GM12878 (cell line): ENCODE measurements around the gene KISS1. TPM values are rescaled to one million over a fixed set of nuclear protein-coding genes. Genes with fewer than 3 reads are reported as not detected.

Experiments used
- ATAC-seq: fragments of 200-7000 bp; cut with Tn5 transposase; 3 replicates; pipeline ENCODE4 v1.9.1; 2020; ENCODE audit warnings: mild to moderate bottlenecking, moderate library complexity
- BruUV-seq: library from RNA; stranded (reverse); fragments of 400-500 nt; replicated peaks from 2 replicates; lab custom pipeline; 2021; lab: Mats Ljungman, UMichigan
- CTCF ChIA-PET: fragments of 300-600 bp; sonication (Branson Sonifier 250); formaldehyde crosslinking; extraction: SDS; loops from one replicate; lab custom pipeline; 2021; ENCODE audit warnings: inconsistent platforms; lab: Yijun Ruan, JAX
- POLR2A ChIA-PET: fragments of 350-600 bp; formaldehyde crosslinking; extraction: SDS; loops from one replicate; lab custom pipeline; 2021; ENCODE audit warnings: inconsistent platforms; lab: Charles Lee
- RAD21 ChIA-PET: fragments of 300-600 bp; sonication (Branson Sonifier 250); formaldehyde crosslinking; loops from one replicate; lab custom pipeline; 2023; ENCODE audit warnings: antibody characterized with exemption; ENCODE audit not compliant: unreplicated experiment; lab: Charles Lee
- SMC1A ChIA-PET: fragments of 300-600 bp; sonication (Branson Sonifier 250); formaldehyde crosslinking; loops from one replicate; lab custom pipeline; 2023; ENCODE audit not compliant: unreplicated experiment, uncharacterized antibody; lab: Charles Lee
- DNase-seq: peaks from one replicate; pipeline ENCODE4 v3.0.0-alpha.2; 2011; ENCODE audit warnings: low read depth, low spot score
- FAIRE-seq: peaks from 3 replicates; lab custom pipeline; 2011; peaks lifted over from hg19 to GRCh38; lab: Jason Lieb, UNC
- H2AFZ ChIP-seq: 2 replicates; pipeline ENCODE4 v1.6.0; 2011; ENCODE audit warnings: low read depth, low read length, control low read depth; ENCODE audit not compliant: control insufficient read depth
- H3K27ac ChIP-seq: 2 replicates; pipeline ENCODE4 v1.5.1; 2011; ENCODE audit warnings: control low read depth; ENCODE audit not compliant: control insufficient read depth, insufficient read depth
- H3K27me3 ChIP-seq, 2 experiments: replicated peaks in 1 of 2; 2 replicates each; pipeline versions ENCODE4 v1.6.0 to v1.6.1; 2011; ENCODE audit warnings: low read length in 1 of 2; ENCODE audit not compliant: control insufficient read depth in 2 of 2, insufficient read depth in 2 of 2
- H3K36me3 ChIP-seq, 2 experiments: 2 replicates each; pipeline ENCODE4 v1.5.1; 2011; ENCODE audit warnings: low read length in 1 of 2; ENCODE audit not compliant: control insufficient read depth in 2 of 2, insufficient read depth in 2 of 2
- H3K4me1 ChIP-seq: 2 replicates; pipeline ENCODE4 v1.6.1; 2011; ENCODE audit warnings: mild to moderate bottlenecking, low read length, moderate library complexity, mixed read lengths; ENCODE audit not compliant: control insufficient read depth, insufficient read depth
- H3K4me2 ChIP-seq: 2 replicates; pipeline ENCODE4 v1.6.0; 2011; ENCODE audit warnings: control low read depth; ENCODE audit not compliant: control insufficient read depth, insufficient read depth
- H3K4me3 ChIP-seq: fragments of 200-600 bp; sonication (generic); 2 replicates; pipeline ENCODE4 v1.5.1; 2016
- H3K79me2 ChIP-seq: 2 replicates; pipeline ENCODE4 v1.6.0; 2011; ENCODE audit warnings: low read length; ENCODE audit not compliant: control insufficient read depth, insufficient read depth
- H3K9ac ChIP-seq: 2 replicates; pipeline ENCODE4 v1.8.0; 2011; ENCODE audit warnings: low read length, control low read depth, mixed read lengths; ENCODE audit not compliant: control insufficient read depth, insufficient read depth
- H3K9me3 ChIP-seq: replicated peaks from 3 replicates; pipeline ENCODE4 v1.5.1; 2011; ENCODE audit warnings: mild to moderate bottlenecking, low read length; ENCODE audit not compliant: control insufficient read depth, insufficient read depth
- H4K20me1 ChIP-seq: 2 replicates; pipeline ENCODE4 v1.6.0; 2011; ENCODE audit not compliant: control insufficient read depth, insufficient read depth
- CBX3 ChIP-seq: fragments of 200-600 bp; sonication (generic); IDR thresholded peaks from 2 replicates; pipeline ENCODE4 v1.6.1; 2016; ENCODE audit warnings: low read depth, borderline replicate concordance
- CBX5 ChIP-seq: sonication (generic); IDR thresholded peaks from 2 replicates; pipeline ENCODE4 v1.6.1; 2016; ENCODE audit warnings: low read depth, moderate library complexity, mild to moderate bottlenecking, inconsistent platforms
- DPF2 ChIP-seq: fragments of 450-650 bp; IDR thresholded peaks from 2 replicates; pipeline ENCODE4 v1.6.1; 2017; ENCODE audit warnings: mild to moderate bottlenecking
- E2F4 ChIP-seq: IDR thresholded peaks from 2 replicates; pipeline ENCODE4 v1.6.1; 2012; ENCODE audit warnings: low read depth, low read length, improper control_type of control experiment
- EP300 ChIP-seq, 2 experiments: fragments of 150-350 bp in 1 of 2; IDR thresholded peaks; 2 replicates each; pipeline ENCODE4 v1.6.1; 2011 to 2012; ENCODE audit warnings: low read depth in 2 of 2, low read length in 2 of 2, borderline replicate concordance in 1 of 2, improper control_type of control experiment in 1 of 2, inconsistent platforms in 1 of 2; ENCODE audit not compliant: control insufficient read depth in 1 of 2
- IKZF2 ChIP-seq, 2 experiments: fragments of 450-650 bp; IDR thresholded peaks; 2 replicates each; pipeline ENCODE4 v1.6.1; 2017; ENCODE audit warnings: mild to moderate bottlenecking in 2 of 2, moderate library complexity in 2 of 2
- NR2C2 ChIP-seq: IDR thresholded peaks from 2 replicates; pipeline ENCODE4 v1.6.1; 2011; ENCODE audit warnings: borderline replicate concordance, low read depth; ENCODE audit not compliant: control insufficient read depth, insufficient read length
- NR2F1 ChIP-seq: fragments of 450-650 bp; conservative IDR thresholded peaks from 2 replicates; pipeline ENCODE4 v1.6.1; 2017; ENCODE audit warnings: mild to moderate bottlenecking
- NRF1 ChIP-seq: conservative IDR thresholded peaks from 2 replicates; pipeline ENCODE4 v1.6.1; 2011; ENCODE audit warnings: mild to moderate bottlenecking, low read depth, low read length, improper control_type of control experiment
- WGBS: methylation state at CpG from one replicate; pipeline ENCODE4 v1.1.6; 2016; ENCODE audit warnings: low lambda C conversion rate; ENCODE audit not compliant: insufficient replicate concordance, insufficient coverage; ENCODE audit errors: missing lambda C conversion rate; 5-methylcytosine and 5-hydroxymethylcytosine counted together
- in situ Hi-C: fragments of 300-500 bp; cut with MboI; formaldehyde crosslinking; loops from 9 replicates; pipeline ENCODE4 v1.14.3; 2018; ENCODE audit warnings: mixed read lengths
- intact Hi-C: fragments of 100-400 bp; cut with micrococcal nuclease; formaldehyde crosslinking; loops from one replicate; pipeline ENCODE4 v1.14.2; 2022; ENCODE audit not compliant: unreplicated experiment
- polyA plus RNA-seq, 11 experiments: library from polyadenylated mRNA; depleted of rRNA in 4 of 11; unstranded in 6 of 11; stranded (reverse) in 5 of 11; fragments of >200 nt; fragmentation: Nextera tagmentation in 4 of 11; fragmentation: Illumina TruSeq in 1 of 11; extraction: Ambion mirVana in 4 of 11; extraction: Trizol in 1 of 11; gene quantifications; 1 replicate in 1 of 11; 2 replicates in 10 of 11; pipeline versions ENCODE4 v1.2.1 to v1.2.3, GENCODE V29; 2011 to 2016; ENCODE audit warnings: inconsistent platforms in 2 of 11, missing spikeins in 2 of 11, low read depth in 1 of 11
- total RNA-seq, 4 experiments: library from RNA; depleted of rRNA in 3 of 4; stranded (reverse); fragments of >200 nt in 3 of 4; fragmentation: Illumina TruSeq in 1 of 4; extraction: Trizol in 1 of 4; gene quantifications; 2 replicates each; pipeline versions ENCODE4 v1.2.1 to v1.2.3, GENCODE V29; 2013 to 2021
- TF ChIP-seq, protein P1 (sequence below): IDR thresholded peaks from 2 replicates; pipeline ENCODE4 v1.6.1; 2011; ENCODE audit warnings: low read depth, low read length, improper control_type of control experiment, borderline replicate concordance
- TF ChIP-seq, protein P2 (sequence below): IDR thresholded peaks from 2 replicates; pipeline ENCODE4 v1.6.1; 2012; ENCODE audit warnings: low read length, inconsistent platforms

Gene KISS1
- total and polyA plus RNA-seq, 10 of the 15 experiments (the other 5 are each of a cell fraction or from before 2014, with no cell fraction given), result not detected

- TF ChIP-seq NR2F1, result no peak
- TF ChIP-seq NR2C2, result no peak
Measured at GRCh38 chr1:204198348-204199340, 2.4 kb upstream of the KISS1 start (continued).

DNA sequence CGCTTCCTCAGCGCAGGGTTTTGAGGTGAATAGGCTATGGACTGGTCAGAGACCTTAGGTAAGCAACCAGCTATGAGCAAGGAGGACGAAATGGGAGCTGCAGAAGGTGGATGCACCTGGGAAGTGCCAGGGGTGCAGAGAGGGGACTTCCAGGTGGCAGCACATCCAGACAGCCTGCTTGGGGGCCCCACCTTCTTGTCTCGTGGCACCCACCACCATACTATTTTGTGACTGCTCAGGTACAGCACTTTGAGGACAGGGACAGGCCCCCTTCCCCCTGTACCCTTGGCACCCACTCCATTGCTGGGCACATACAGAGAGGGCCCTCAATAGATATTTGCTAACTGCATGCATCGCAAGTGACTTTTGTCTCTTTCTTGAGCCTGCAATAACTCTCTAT lies 777 bp upstream of the KISS1 start:
- Histone ChIP-seq H3K9me3 (no peaks in the 10 kb centered on the region), H4K20me1 (no peaks in the 10 kb centered on the region), H2AFZ (no peak overlapping the region), H3K79me2 (no peaks in the 10 kb centered on the region), H3K4me3 (no peak overlapping the region), H3K4me1 (no peaks in the 10 kb centered on the region), H3K27ac (no peak overlapping the region), H3K36me3 (no peaks in the 10 kb centered on the region), H3K27me3 (peaks cover 3% of the 10 kb centered on the region in 2 experiments; a peak in 3 of 4 replicates), H3K9ac (no peak overlapping the region), H3K4me2 (no peak overlapping the region)
- DNase-seq (no peak), FAIRE-seq (no peak), ATAC-seq (no peak)
- ChIA-PET SMC1A (no interaction called here), RAD21 (no interaction called here), CTCF (interaction anchor here (1.7 kb wide), 1 partner anchor 201 kb away, joined by 5 read pairs; no protein-coding TSS in a partner anchor), POLR2A (no interaction called here)
- in situ Hi-C loops (no loop called here), intact Hi-C loops (no loop called here)
- 43% methylated on average over 5 of the region's 5 CpGs for whole genome bisulfite sequencing
- no TSS peak for BruUV-seq
- TF ChIP-seq, protein P1, sequence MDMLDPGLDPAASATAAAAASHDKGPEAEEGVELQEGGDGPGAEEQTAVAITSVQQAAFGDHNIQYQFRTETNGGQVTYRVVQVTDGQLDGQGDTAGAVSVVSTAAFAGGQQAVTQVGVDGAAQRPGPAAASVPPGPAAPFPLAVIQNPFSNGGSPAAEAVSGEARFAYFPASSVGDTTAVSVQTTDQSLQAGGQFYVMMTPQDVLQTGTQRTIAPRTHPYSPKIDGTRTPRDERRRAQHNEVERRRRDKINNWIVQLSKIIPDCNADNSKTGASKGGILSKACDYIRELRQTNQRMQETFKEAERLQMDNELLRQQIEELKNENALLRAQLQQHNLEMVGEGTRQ, result no peak
- TF ChIP-seq IKZF2 (IDR thresholded peaks at IDR 0.05) (no peak), NRF1 (no peak), CBX3 (no peak), E2F4 (no peak), CBX5 (no peak), EP300 (IDR thresholded peaks at IDR 0.05; ENCODE audit: borderline replicate concordance in 1 of 2, control insufficient read depth in 1 of 2, low read depth in 2 of 2, low read length in 2 of 2) (no peak), DPF2 (no peak)
- TF ChIP-seq, protein P2, sequence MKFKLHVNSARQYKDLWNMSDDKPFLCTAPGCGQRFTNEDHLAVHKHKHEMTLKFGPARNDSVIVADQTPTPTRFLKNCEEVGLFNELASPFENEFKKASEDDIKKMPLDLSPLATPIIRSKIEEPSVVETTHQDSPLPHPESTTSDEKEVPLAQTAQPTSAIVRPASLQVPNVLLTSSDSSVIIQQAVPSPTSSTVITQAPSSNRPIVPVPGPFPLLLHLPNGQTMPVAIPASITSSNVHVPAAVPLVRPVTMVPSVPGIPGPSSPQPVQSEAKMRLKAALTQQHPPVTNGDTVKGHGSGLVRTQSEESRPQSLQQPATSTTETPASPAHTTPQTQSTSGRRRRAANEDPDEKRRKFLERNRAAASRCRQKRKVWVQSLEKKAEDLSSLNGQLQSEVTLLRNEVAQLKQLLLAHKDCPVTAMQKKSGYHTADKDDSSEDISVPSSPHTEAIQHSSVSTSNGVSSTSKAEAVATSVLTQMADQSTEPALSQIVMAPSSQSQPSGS, result no peak
